Panc1 (cell line): Measurements from ENCODE around the gene MRPL2. TPM values are rescaled to one million over a fixed set of nuclear protein-coding genes. Genes with fewer than 3 reads are reported as not detected.

Source experiments
- ATAC-seq: fragments of 200-7000 bp; cut with Tn5 transposase; 2 replicates; pipeline ENCODE4 v1.9.1; 2020; ENCODE audit warnings: mild to moderate bottlenecking, moderate library complexity
- BruUV-seq: library from RNA; stranded (reverse); fragments of 400-500 nt; replicated peaks from 2 replicates; lab custom pipeline; 2021; lab: Mats Ljungman, UMichigan
- CTCF ChIA-PET: fragments of 300-600 bp; sonication (Branson Sonifier 250); formaldehyde crosslinking; loops from one replicate; lab custom pipeline; 2022; ENCODE audit warnings: antibody characterized with exemption; lab: Charles Lee
- POLR2A ChIA-PET: fragments of 300-600 bp; sonication (Branson Sonifier 250); formaldehyde crosslinking; loops from one replicate; lab custom pipeline; 2022; ENCODE audit warnings: antibody characterized with exemption; lab: Charles Lee
- DNase-seq: peaks from one replicate; pipeline ENCODE4 v3.0.0-alpha.2; 2010; ENCODE audit warnings: low read depth, low spot score
- H3K27ac ChIP-seq: 2 replicates; pipeline ENCODE4 v1.5.1; 2011; ENCODE audit warnings: mild to moderate bottlenecking, low read length, inconsistent platforms
- H3K27me3 ChIP-seq: fragments of 200-500 bp; sonication (Bioruptor generic); 2 replicates; pipeline ENCODE4 v1.6.0; 2014; ENCODE audit warnings: low read length, inconsistent platforms; ENCODE audit not compliant: control insufficient read depth, insufficient read depth
- H3K36me3 ChIP-seq: fragments of 200-500 bp; sonication (Bioruptor generic); 2 replicates; pipeline ENCODE4 v1.5.1; 2014; ENCODE audit warnings: inconsistent platforms, mild to moderate bottlenecking, low read length, moderate library complexity; ENCODE audit not compliant: control insufficient read depth, insufficient read depth
- H3K4me1 ChIP-seq: 2 replicates; pipeline ENCODE4 v1.5.1; 2011; ENCODE audit warnings: inconsistent platforms, mild to moderate bottlenecking, low read length, moderate library complexity; ENCODE audit not compliant: control insufficient read depth, insufficient read depth
- H3K4me3 ChIP-seq, 2 experiments: 2 replicates each; pipeline ENCODE4 v1.5.1; 2011 to 2012; ENCODE audit warnings: low read depth in 2 of 2, low read length in 2 of 2, mild to moderate bottlenecking in 2 of 2, inconsistent platforms in 1 of 2, moderate library complexity in 1 of 2
- H3K9me3 ChIP-seq: fragments of 200-500 bp; sonication (Bioruptor generic); 2 replicates; pipeline ENCODE4 v1.5.1; 2014; ENCODE audit warnings: low read depth, mild to moderate bottlenecking, inconsistent platforms, low read length, moderate library complexity; ENCODE audit not compliant: control insufficient read depth, insufficient read depth
- CTCF ChIP-seq: fragments of 450-650 bp; IDR thresholded peaks from 2 replicates; pipeline ENCODE4 v1.5.1; 2017; ENCODE audit warnings: mild to moderate bottlenecking
- POLR2AphosphoS5 ChIP-seq: IDR thresholded peaks from 2 replicates; pipeline ENCODE4 v1.6.1; 2012; ENCODE audit warnings: mild to moderate bottlenecking, low read depth, low read length, moderate library complexity
- REST ChIP-seq, 2 experiments: IDR thresholded peaks; 2 replicates each; pipeline ENCODE4 v1.6.1; 2011 to 2012; ENCODE audit warnings: low read depth in 2 of 2, control low read depth in 1 of 2, low read length in 1 of 2, mild to moderate bottlenecking in 1 of 2, moderate library complexity in 1 of 2; ENCODE audit not compliant: insufficient read depth in 1 of 2
- SIN3A ChIP-seq: IDR thresholded peaks from 2 replicates; pipeline ENCODE4 v1.6.1; 2012; ENCODE audit warnings: low read depth, mild to moderate bottlenecking, low read length, moderate library complexity, borderline replicate concordance; ENCODE audit not compliant: insufficient read depth
- TCF7L2 ChIP-seq: IDR thresholded peaks from 2 replicates; pipeline ENCODE4 v1.6.1; 2011; ENCODE audit warnings: mild to moderate bottlenecking, low read depth, low read length, inconsistent platforms
- in situ Hi-C: cut with HindIII; loops from 2 replicates; pipeline ENCODE4 v1.10.0; 2016; ENCODE audit warnings: low sequenced_read_pairs, low pct_unique_long_range_greater_than_20kb
- intact Hi-C: fragments of 100-400 bp; cut with micrococcal nuclease; formaldehyde crosslinking; loops from one replicate; pipeline ENCODE4 v1.10.0; 2022; ENCODE audit not compliant: unreplicated experiment
- total RNA-seq: library from RNA; stranded (reverse); gene quantifications from one replicate; pipeline ENCODE4 v1.2.1, GENCODE V29; 2021; ENCODE audit not compliant: unreplicated experiment

MRPL2 gene
- total RNA-seq, 1 experiment from 2014 or later: 65.6 TPM

GRCh38 chr6:43091020-43091419 lies 31.8 kb upstream of the MRPL2 start:
- no peak for ATAC-seq
- Histone ChIP-seq H3K4me3 (peak overlapping the region in 1 of 2 experiments; percentile 39; a peak in 1 of 4 replicates), H3K27me3 (no peaks in the 10 kb centered on the region), H3K27ac (peak overlapping the region; percentile 97), H3K36me3 (no peaks in the 10 kb centered on the region), H3K9me3 (no peaks in the 10 kb centered on the region), H3K4me1 (peaks cover 83% of the 10 kb centered on the region)
- in situ Hi-C loops (no loop called here), intact Hi-C loops (loop anchor here (5.0 kb wide), 1 partner anchor 41 kb away; no protein-coding TSS in a partner anchor)
- no TSS peak for BruUV-seq
- ChIA-PET POLR2A (no interaction called here), CTCF (interaction anchor here (0.6 to 0.8 kb wide), 2 partner anchors 35 to 52 kb away, joined by 3 to 6 read pairs; no protein-coding TSS in a partner anchor)
- TF ChIP-seq SIN3A (no peak), POLR2AphosphoS5 (no peak), REST (IDR thresholded peaks at IDR 0.05; ENCODE audit: insufficient read depth in 1 of 2, low read depth in 2 of 2, low read length in 1 of 2) (no peak), CTCF (no peak), TCF7L2 (no peak)
- no peak for DNase-seq

GRCh38 chr6:43090559-43090956 lies 31.3 kb upstream of the MRPL2 start:
- H3K27me3 ChIP-seq: no peaks in the 10 kb centered on the region
- no TSS peak for BruUV-seq
- in situ Hi-C loops: no loop called here
- peak overlapping the region in 1 of 2 experiments; percentile 39; a peak in 2 of 4 replicates for H3K4me3 ChIP-seq
- POLR2A ChIA-PET: interaction anchor here (0.6 kb wide), 1 partner anchor 85 kb away, joined by 7 read pairs; no protein-coding TSS in a partner anchor
- H3K27ac ChIP-seq: peak overlapping the region; percentile 97
- CTCF ChIA-PET: interaction anchor here (0.6 to 0.8 kb wide), 2 partner anchors 35 to 53 kb away, joined by 3 to 6 read pairs; no protein-coding TSS in a partner anchor
- DNase-seq: no peak
- intact Hi-C loops: loop anchor here (5.0 kb wide), 1 partner anchor 42 kb away; no protein-coding TSS in a partner anchor
- peaks cover 83% of the 10 kb centered on the region for H3K4me1 ChIP-seq
- H3K9me3 ChIP-seq: no peaks in the 10 kb centered on the region
- no peaks in the 10 kb centered on the region for H3K36me3 ChIP-seq
- TF ChIP-seq CTCF (no peak), TCF7L2 (no peak), POLR2AphosphoS5 (no peak), SIN3A (no peak), REST (IDR thresholded peaks at IDR 0.05; ENCODE audit: insufficient read depth in 1 of 2, low read depth in 2 of 2, low read length in 1 of 2) (no peak)
- no peak for ATAC-seq
